ENCODE results near the gene ASF1B. TPM values are rescaled to one million over a fixed set of nuclear protein-coding genes. Genes with fewer than 3 reads are reported as not detected.

Gene ASF1B
- total and polyA plus RNA-seq, 2 experiments from 2014 or later = 33.3 to 36.9 TPM

DNA sequence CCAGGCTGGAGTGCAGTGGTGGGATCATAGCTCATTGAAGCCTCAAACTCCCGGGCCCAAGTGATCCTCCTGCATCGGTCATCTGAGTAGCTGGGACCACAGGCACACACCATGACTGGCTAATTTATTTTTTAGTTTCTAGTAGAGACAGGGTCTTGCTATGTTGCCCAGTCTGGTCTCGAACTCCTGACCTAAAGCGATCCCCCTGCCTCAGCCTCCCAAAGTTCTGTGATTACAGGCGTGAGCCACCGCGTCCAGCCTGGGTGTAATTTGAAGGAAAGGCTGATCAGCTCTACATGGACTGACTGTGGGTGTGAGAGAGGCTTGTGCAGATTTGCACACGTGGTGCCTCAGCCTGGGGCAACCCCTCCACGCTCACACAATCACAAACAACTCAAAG is 38.5 kb upstream of the ASF1B start:
- Histone ChIP-seq H3K27ac (ENCODE audit: low read depth) (no peak overlapping the region), H3K4me3 (no peak overlapping the region), H3K4me2 (no peak overlapping the region), H3K79me2 (replicated peaks; ENCODE audit: insufficient read depth) (no peaks in the 10 kb centered on the region), H3F3A (replicated peaks; ENCODE audit: low read depth) (no peaks in the 10 kb centered on the region), H4K20me1 (replicated peaks; ENCODE audit: insufficient read depth) (peaks cover 3% of the 10 kb centered on the region; the same call in 1 of the 2 replicates), H2AFZ (no peak overlapping the region), H3K36me3 (ENCODE audit: insufficient read depth) (peaks cover 30% of the 10 kb centered on the region), H3K9me2 (ENCODE audit: insufficient read depth) (no peaks in the 10 kb centered on the region), H3K4me1 (ENCODE audit: insufficient read depth) (no peaks in the 10 kb centered on the region), H3K27me3 (ENCODE audit: insufficient read depth) (no peaks in the 10 kb centered on the region)
- DNase-seq (ENCODE audit: low spot score) (no peak), ATAC-seq (no peak)
- peaks cover 3% of the 10 kb centered on the region for H3K4me1 Mint-ChIP-seq
- no peaks in the 10 kb centered on the region for H3K9me3 Mint-ChIP-seq
- no peak overlapping the region for H3K27ac Mint-ChIP-seq
- TF ChIP-seq JUNB (IDR thresholded peaks at IDR 0.05; ENCODE audit: unreplicated experiment) = no peak
- TF ChIP-seq, protein P1, sequence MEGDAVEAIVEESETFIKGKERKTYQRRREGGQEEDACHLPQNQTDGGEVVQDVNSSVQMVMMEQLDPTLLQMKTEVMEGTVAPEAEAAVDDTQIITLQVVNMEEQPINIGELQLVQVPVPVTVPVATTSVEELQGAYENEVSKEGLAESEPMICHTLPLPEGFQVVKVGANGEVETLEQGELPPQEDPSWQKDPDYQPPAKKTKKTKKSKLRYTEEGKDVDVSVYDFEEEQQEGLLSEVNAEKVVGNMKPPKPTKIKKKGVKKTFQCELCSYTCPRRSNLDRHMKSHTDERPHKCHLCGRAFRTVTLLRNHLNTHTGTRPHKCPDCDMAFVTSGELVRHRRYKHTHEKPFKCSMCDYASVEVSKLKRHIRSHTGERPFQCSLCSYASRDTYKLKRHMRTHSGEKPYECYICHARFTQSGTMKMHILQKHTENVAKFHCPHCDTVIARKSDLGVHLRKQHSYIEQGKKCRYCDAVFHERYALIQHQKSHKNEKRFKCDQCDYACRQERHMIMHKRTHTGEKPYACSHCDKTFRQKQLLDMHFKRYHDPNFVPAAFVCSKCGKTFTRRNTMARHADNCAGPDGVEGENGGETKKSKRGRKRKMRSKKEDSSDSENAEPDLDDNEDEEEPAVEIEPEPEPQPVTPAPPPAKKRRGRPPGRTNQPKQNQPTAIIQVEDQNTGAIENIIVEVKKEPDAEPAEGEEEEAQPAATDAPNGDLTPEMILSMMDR (conservative IDR thresholded peaks at IDR 0.05; ENCODE audit: low read depth in 2 of 2) = no peak
- TF ChIP-seq NANOG (IDR thresholded peaks at IDR 0.05; ENCODE audit: borderline replicate concordance) = no peak
- no peak for TF ChIP-seq REST (IDR thresholded peaks at IDR 0.05; ENCODE audit: unreplicated experiment)
- TF ChIP-seq EZH2 (IDR thresholded peaks at IDR 0.05; ENCODE audit: low read depth, unreplicated experiment) = no peak
- no peak for TF ChIP-seq STAT1 (IDR thresholded peaks at IDR 0.05; ENCODE audit: unreplicated experiment)
- TF ChIP-seq ETS1 (IDR thresholded peaks at IDR 0.05) = no peak
- TF ChIP-seq EZH2phosphoT487 (IDR thresholded peaks at IDR 0.05; ENCODE audit: unreplicated experiment) = no peak
- no peak for TF ChIP-seq POLR2AphosphoS5 (IDR thresholded peaks at IDR 0.05; ENCODE audit: low read depth)
- no peak for TF ChIP-seq ZNF331 (CRISPR knock-in tag; IDR thresholded peaks at IDR 0.05; ENCODE audit: low read depth)
- TF ChIP-seq CREB1 (CRISPR knock-in tag; IDR thresholded peaks at IDR 0.05; ENCODE audit: low read depth) = no peak
- TF ChIP-seq ZNF114 (CRISPR knock-in tag; IDR thresholded peaks at IDR 0.05) = no peak
- no peak for TF ChIP-seq ZNF462 (CRISPR knock-in tag; IDR thresholded peaks at IDR 0.05)
- H3K27me3 Mint-ChIP-seq (ENCODE audit: insufficient read depth, low read depth, poor library complexity) = peaks cover 11% of the 10 kb centered on the region
- H3K4me3 Mint-ChIP-seq = no peak overlapping the region
- H3K36me3 Mint-ChIP-seq (ENCODE audit: low read depth) = peaks cover 75% of the 10 kb centered on the region

Data from GM23338 (cell line).